Fibroblast of lung (primary cell): Measurements from ENCODE around the gene SDF2L1. TPM values are rescaled to one million over a fixed set of nuclear protein-coding genes. Genes with fewer than 3 reads are reported as not detected.
"Not testable (repeated sequence)": the region's sequence is repeated elsewhere in the genome, so short reads cannot be mapped to it uniquely, and the experiment has no call there.

ENCODE experiments used
- DNase-seq, 2 donors: peaks; one replicate each; pipeline versions ENCODE4 v3.0.0 to v3.0.0-alpha.2; 2010; ENCODE audit warnings: low read depth in 2 of 2
- H2AFZ ChIP-seq: 2 replicates; pipeline ENCODE4 v1.5.1; 2012; ENCODE audit warnings: low read length, control low read depth, inconsistent platforms
- H3K27ac ChIP-seq: 2 replicates; pipeline ENCODE4 v1.5.1; 2011; ENCODE audit warnings: low read length, control low read depth; ENCODE audit not compliant: insufficient read depth
- H3K27me3 ChIP-seq: 2 replicates; pipeline ENCODE4 v1.5.1; 2011; ENCODE audit warnings: mild to moderate bottlenecking, low read length; ENCODE audit not compliant: control insufficient read depth, insufficient read depth
- H3K36me3 ChIP-seq: 2 replicates; pipeline ENCODE4 v1.5.1; 2011; ENCODE audit warnings: low read length; ENCODE audit not compliant: control insufficient read depth, insufficient read depth
- H3K4me1 ChIP-seq: 2 replicates; pipeline ENCODE4 v1.5.1; 2011; ENCODE audit warnings: low read length; ENCODE audit not compliant: control insufficient read depth, insufficient read depth; ENCODE audit errors: extremely low read depth
- H3K4me2 ChIP-seq: 2 replicates; pipeline ENCODE4 v1.5.1; 2011; ENCODE audit warnings: low read length, control low read depth; ENCODE audit not compliant: insufficient read depth; ENCODE audit errors: extremely low read depth
- H3K4me3 ChIP-seq, 4 experiments: fragments of 200-600 bp in 1 of 4; sonication (generic) in 1 of 4; replicated peaks in 1 of 4; 2 replicates each; pipeline ENCODE4 v1.5.1; 2011 to 2016; ENCODE audit warnings: low read length in 4 of 4, low read depth in 3 of 4, mild to moderate bottlenecking in 3 of 4, control low read depth in 2 of 4, inconsistent platforms in 1 of 4, mixed read lengths in 1 of 4; ENCODE audit not compliant: insufficient read depth in 1 of 4; ENCODE audit errors: control extremely low read depth in 1 of 4
- H3K79me2 ChIP-seq: 2 replicates; pipeline ENCODE4 v1.5.1; 2012; ENCODE audit warnings: mild to moderate bottlenecking, low read length, inconsistent platforms; ENCODE audit not compliant: control insufficient read depth, insufficient read depth
- H3K9ac ChIP-seq: 2 replicates; pipeline ENCODE4 v1.5.1; 2011; ENCODE audit warnings: mild to moderate bottlenecking, low read length, control low read depth; ENCODE audit not compliant: insufficient read depth
- H3K9me3 ChIP-seq: 2 replicates; pipeline ENCODE4 v1.5.1; 2012; ENCODE audit warnings: low read depth, low read length; ENCODE audit not compliant: control insufficient read depth, insufficient read depth
- H4K20me1 ChIP-seq: 2 replicates; pipeline ENCODE4 v1.5.1; 2011; ENCODE audit warnings: low read length; ENCODE audit not compliant: control insufficient read depth, insufficient read depth; ENCODE audit errors: extremely low read depth
- EZH2 ChIP-seq: IDR thresholded peaks from 2 replicates; pipeline ENCODE4 v1.5.1; 2012; ENCODE audit warnings: low read length, control low read depth, mild to moderate bottlenecking; ENCODE audit errors: missing control alignments
- polyA plus RNA-seq, 2 donors: library from polyadenylated mRNA; depleted of rRNA in 1 of 2; stranded (reverse) in 1 of 2; unstranded in 1 of 2; fragments of >200 nt; gene quantifications; 2 replicates each; pipeline ENCODE4 v1.2.1, GENCODE V29; 2011 to 2012; ENCODE audit warnings: missing spikeins in 1 of 2
- total RNA-seq: library from RNA; depleted of rRNA; stranded (reverse); fragments of >200 nt; gene quantifications from 2 replicates; pipeline ENCODE4 v1.2.1, GENCODE V29; 2014
- TF ChIP-seq, protein P1 (sequence below), 2 donors: IDR thresholded peaks in 1 of 2; conservative IDR thresholded peaks in 1 of 2; 1 replicate in 1 of 2; 2 replicates in 1 of 2; pipeline ENCODE4 v1.5.1; 2011 to 2012; ENCODE audit warnings: low read length in 2 of 2, control low read depth in 1 of 2, inconsistent platforms in 1 of 2, low read depth in 1 of 2, mild to moderate bottlenecking in 1 of 2

SDF2L1 gene
- total and polyA plus RNA-seq, 2 donors (not counting 1 experiment from before 2014, with no cell fraction given), result 12.0 to 13.2 TPM

DNA sequence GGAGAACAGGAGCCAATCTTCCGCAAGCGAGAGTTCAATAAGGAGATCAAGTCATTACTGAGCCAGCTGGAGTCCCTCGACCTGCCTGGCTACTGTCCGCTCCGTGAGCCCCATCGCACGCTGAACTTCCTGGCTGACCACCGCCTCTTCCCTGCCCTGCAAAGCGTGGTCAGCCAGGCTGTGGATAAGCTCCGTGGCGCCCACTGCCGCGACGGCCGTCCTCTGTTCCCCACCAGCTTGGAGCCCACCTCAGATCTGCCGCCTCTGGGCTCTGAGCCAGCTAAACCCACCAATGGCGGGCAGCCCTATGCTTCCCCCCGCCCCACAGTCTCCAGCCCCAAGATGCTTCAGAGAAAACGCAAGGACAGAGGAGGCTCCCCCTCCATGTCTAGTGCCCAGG lies 7.3 kb upstream of the SDF2L1 start:
- no peak for DNase-seq
- TF ChIP-seq, protein P1, sequence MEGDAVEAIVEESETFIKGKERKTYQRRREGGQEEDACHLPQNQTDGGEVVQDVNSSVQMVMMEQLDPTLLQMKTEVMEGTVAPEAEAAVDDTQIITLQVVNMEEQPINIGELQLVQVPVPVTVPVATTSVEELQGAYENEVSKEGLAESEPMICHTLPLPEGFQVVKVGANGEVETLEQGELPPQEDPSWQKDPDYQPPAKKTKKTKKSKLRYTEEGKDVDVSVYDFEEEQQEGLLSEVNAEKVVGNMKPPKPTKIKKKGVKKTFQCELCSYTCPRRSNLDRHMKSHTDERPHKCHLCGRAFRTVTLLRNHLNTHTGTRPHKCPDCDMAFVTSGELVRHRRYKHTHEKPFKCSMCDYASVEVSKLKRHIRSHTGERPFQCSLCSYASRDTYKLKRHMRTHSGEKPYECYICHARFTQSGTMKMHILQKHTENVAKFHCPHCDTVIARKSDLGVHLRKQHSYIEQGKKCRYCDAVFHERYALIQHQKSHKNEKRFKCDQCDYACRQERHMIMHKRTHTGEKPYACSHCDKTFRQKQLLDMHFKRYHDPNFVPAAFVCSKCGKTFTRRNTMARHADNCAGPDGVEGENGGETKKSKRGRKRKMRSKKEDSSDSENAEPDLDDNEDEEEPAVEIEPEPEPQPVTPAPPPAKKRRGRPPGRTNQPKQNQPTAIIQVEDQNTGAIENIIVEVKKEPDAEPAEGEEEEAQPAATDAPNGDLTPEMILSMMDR (conservative IDR thresholded peaks at IDR 0.05 in 1 of 2, IDR thresholded peaks at IDR 0.05 in 1 of 2; ENCODE audit: low read depth in 1 of 2, low read length in 2 of 2), result no peak
- no peak for TF ChIP-seq EZH2
- H3K27ac ChIP-seq, result no peak overlapping the region
- no peaks in the 10 kb centered on the region for H3K79me2 ChIP-seq
- H2AFZ ChIP-seq, result no peak overlapping the region
- H3K4me2 ChIP-seq, result no peak overlapping the region
- no peaks in the 10 kb centered on the region for H3K36me3 ChIP-seq
- H3K4me1 ChIP-seq, result no peaks in the 10 kb centered on the region
- no peak overlapping the region for H3K4me3 ChIP-seq
- H3K9ac ChIP-seq, result no peak overlapping the region
- H3K9me3 ChIP-seq, result no peaks in the 10 kb centered on the region
- H3K27me3 ChIP-seq, result no peaks in the 10 kb centered on the region
- no peaks in the 10 kb centered on the region for H4K20me1 ChIP-seq

DNA sequence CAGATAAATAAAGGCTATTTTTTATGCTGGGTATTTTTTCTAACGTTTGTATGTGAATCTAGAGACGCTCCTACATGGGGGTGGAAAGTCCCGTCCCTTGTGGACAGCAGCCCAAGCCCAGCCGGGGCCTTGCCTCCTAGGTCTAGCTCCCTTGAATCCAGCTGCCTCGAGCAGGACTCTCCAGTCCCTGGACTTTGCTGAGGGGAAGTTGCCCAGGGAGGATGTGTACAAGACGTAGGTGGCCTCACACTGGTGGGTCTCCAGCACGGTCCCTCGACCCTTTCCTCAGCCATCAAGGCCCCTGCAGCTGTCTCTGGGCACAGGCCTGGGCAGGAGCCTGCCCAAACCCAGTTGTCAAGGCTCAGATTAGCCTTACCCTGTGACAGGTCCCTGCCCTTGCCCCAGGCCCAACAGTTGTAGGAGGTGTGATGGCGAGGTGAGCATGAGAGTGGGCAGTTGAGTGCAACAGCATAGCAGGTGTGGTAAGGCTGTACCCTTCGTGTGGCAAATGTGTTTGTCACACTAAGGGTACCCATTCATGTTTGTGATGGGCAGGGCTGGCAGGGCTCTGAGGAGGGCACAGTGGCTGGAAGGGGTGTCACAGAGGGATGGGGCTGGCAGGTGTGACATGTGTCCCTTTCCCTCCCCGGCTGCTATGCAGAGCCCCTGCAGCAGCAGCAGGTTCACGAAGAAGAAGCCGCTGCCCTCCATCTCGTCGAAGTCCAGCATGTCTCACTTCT lies 6.2 kb upstream of the SDF2L1 start:
- Histone ChIP-seq H3K27me3 (no peaks in the 10 kb centered on the region), H3K4me3 (no peak overlapping the region), H3K4me1 (no peaks in the 10 kb centered on the region), H4K20me1 (no peaks in the 10 kb centered on the region), H3K36me3 (no peaks in the 10 kb centered on the region), H3K9ac (no peak overlapping the region), H3K4me2 (no peak overlapping the region), H2AFZ (no peak overlapping the region), H3K79me2 (no peaks in the 10 kb centered on the region), H3K9me3 (no peaks in the 10 kb centered on the region), H3K27ac (no peak overlapping the region)
- DNase-seq, result no peak
- TF ChIP-seq, protein P1 (conservative IDR thresholded peaks at IDR 0.05 in 1 of 2, IDR thresholded peaks at IDR 0.05 in 1 of 2; ENCODE audit: low read depth in 1 of 2, low read length in 2 of 2), result no peak
- no peak for TF ChIP-seq EZH2

DNA sequence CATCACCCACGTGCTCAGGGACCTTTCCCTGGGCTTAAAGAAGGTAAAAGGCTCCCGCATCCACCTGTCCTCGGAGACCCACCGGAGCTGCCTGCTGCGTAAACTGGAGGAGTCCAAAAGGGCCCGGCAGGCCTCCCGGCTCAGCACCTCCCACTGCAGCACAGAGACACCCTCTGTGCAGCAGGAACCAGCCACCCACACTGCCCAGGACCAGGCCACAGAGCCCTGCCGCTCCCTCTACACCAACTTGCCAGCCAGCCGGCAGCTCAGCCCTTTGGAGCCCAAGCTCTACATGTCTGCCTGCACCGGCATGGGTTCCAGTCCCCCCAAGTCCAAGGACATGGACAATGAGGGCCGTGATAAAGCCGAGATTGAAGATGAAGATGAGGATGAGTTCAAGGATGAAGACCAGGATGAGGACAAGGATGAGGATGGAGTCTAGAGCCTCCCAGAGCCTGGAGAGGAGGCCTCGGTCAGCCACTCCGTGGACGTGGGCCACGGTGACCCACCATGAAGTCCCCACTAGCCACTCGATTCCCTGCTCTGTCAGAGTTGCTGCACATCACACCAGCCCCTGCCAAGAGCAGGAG lies 5.4 kb upstream of the SDF2L1 start:
- Histone ChIP-seq H3K79me2 (no peaks in the 10 kb centered on the region), H3K9me3 (no peaks in the 10 kb centered on the region)
- TF ChIP-seq EZH2, result no peak
- TF ChIP-seq, protein P1 (conservative IDR thresholded peaks at IDR 0.05 in 1 of 2, IDR thresholded peaks at IDR 0.05 in 1 of 2; ENCODE audit: low read depth in 1 of 2, low read length in 2 of 2), result no peak

DNA sequence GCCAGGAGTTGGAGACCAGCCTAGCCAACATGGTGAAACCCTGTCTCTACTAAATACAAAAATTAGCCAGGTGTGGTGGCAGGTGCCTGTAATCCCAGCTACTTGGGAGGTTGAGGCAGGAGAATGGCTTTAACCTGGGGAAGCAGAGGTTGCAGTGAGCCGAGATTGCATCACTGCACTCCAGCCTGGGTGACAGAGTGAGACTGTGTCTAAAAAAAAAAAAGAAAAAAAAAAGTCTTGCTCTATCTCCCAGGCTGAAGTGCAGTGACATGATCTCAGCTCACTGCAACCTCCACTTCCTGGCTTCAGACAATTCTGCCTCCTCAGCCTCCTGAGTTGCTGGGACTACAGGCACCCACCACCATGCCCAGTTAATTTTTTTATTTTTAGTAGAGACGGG lies 4.7 kb upstream of the SDF2L1 start:
- not testable (repeated sequence) for H2AFZ ChIP-seq, H3K4me2 ChIP-seq, H3K4me1 ChIP-seq, H3K4me3 ChIP-seq, H3K27me3 ChIP-seq, H3K9me3 ChIP-seq, H4K20me1 ChIP-seq, H3K27ac ChIP-seq, H3K79me2 ChIP-seq, DNase-seq, H3K36me3 ChIP-seq, H3K9ac ChIP-seq

More for the DNA sequence above, 5.4 kb upstream of the SDF2L1 start:
- Histone ChIP-seq H4K20me1 (no peaks in the 10 kb centered on the region), H3K4me3 (no peak overlapping the region), H3K27me3 (no peaks in the 10 kb centered on the region), H3K9ac (no peak overlapping the region), H3K27ac (no peak overlapping the region), H3K36me3 (no peaks in the 10 kb centered on the region), H3K4me2 (no peak overlapping the region), H2AFZ (no peak overlapping the region), H3K4me1 (peaks cover 6% of the 10 kb centered on the region)
- no peak for DNase-seq
